Amygdala (tissue), 56 donors: ENCODE measurements around the gene PLRG1.
A peak's percentile ranks its signal among the peaks of the same experiment; 100 is the strongest.
"Not testable (repeated sequence)": the region's sequence is repeated elsewhere in the genome, so short reads cannot be mapped to it uniquely, and the experiment has no call there.

Experiments
- DNase-seq, 56 donors: peaks; one replicate each; lab custom pipeline; 2025; lab: John Stamatoyannopoulos, UW

PLRG1 gene

DNA sequence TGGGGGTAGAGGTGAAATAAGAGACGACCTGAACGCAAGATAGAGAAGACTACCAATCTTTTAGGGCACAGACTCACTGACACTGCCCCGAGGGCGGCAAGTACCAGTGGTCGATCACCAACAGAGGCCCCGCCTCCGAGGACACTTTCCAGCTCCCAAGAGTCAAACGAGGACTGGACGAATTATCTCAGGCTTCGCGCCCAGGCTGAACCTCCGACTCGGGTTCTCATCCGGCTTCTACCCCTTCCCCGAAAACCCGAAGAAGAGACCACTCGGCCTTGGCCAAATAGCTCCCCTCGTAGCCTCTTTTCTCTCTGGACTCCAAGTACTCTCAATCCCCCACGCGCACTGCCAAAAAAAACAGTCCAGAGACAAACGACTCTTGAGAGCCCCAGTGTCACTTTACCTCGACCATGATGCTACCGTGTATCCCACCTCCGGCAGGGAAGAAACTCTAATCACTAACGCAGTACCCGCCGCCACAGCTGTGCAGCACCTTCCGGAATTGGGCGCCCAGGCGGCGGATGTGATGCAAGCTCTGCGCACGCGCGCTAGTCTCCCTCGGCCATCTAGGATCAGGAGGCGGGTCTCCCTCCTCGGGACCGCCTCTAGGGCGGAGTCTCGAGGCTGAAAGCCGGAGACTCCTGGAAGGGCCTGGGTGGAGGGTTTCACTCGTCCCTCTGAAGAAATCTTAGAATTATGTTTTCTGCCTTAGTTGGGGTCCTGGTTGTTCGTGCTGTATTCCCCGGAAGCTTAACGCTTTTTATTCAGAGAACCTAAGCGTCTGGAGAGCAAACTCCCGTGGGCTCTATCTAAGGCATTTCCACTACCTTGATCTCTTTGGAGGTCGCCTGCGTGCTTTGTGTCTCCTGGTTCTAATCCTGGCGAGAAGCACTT lies at the start of gene PLRG1:
Gene PLRG1 (minus strand): TSS at position 507 of the 897 bp plus-strand sequence. CDS start 92 bp downstream, at position 415.
- DNase-seq, result peak; percentile 65 to 97 (median 91)

DNA sequence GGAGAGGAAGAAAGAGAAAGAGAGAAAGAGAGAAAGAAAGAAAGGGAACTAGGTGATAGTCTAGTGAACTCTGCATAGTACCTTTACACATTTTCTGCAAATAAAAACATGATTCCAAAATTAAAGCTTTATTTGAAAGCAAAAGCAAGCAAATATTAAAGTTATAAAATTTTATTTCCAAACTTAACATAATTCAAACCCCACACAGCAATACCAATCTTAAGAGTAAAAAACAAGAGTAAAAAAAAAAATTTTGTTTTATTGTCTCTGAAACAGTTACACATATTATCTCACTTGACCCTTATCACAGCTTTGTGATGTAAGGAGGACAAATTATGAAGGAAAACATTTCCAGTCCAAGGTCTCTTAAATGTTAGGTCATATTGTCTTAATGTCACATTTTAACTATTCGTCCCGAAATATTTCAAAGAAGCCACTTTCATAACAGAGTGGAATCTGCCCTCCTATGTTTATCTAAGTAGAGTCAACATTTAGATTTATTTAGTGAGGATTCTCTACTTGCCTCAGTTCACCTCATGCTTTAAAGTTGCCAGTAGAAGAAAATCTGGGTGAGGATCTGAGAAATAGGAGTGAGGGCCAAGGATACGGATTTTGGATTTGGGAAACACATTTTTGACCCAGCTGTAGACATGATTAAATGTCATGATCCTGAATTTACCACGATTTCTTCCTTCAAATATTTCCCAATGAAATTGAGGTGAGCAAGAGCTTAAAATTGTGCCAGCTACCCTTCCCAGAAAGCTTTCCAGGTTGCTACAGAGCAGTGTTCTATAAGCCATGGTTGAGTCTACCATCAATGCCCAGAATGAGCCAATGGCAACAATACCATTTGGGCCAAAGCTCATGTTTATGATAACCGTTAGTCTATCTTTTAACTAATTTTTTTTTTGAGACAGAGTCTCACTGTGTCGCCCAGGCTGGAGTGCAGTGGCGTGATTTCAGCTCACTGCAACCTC lies 47.9 kb upstream of the PLRG1 start:
- DNase-seq, result no peak

GRCh38 chr4:154597281-154597680 lies 47.1 kb upstream of the PLRG1 start:
- DNase-seq, result not testable (repeated sequence)

DNA sequence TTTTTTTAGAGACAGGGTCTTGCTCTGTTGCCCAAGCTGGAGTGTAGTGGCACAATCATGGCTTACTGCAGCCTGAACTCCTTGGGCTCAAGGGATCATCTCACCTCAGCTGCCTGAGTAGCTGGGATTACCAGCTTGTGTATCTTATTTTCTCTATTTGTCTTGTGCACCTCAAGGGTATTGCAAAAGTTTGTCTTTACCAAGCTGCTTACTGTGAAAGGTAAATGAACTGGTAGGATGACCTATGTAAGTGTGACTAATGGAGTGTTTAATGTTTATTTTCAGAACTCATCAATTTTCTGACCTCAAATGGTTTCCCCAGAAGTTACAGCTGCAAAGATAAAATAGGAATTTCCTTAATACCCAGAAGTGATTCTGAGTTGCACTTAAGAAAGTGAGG lies 45.6 kb upstream of the PLRG1 start:
- DNase-seq, result no peak

DNA sequence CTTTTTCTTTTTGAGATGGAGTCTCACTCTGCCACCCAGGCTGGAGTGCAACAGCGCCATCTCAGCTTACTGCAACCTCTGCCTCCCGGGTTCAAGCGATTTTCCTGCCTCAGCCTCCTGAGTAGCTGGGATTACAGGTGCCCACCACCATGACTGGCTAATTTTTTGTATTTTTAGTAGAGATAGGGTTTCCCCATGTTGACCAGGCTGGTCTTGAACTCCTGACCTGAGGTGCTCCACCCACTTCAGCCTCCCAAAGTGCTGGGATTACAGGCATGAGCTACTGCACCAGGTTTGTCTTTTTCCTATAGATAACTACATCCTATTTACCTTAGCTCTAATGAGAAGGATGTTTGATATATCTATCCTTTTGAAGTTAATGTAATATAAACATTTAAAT lies 44.1 kb upstream of the PLRG1 start:
- DNase-seq, result not testable (repeated sequence)

- DNase-seq, result peak in 37 of 56 donors; percentile 1 to 75 (median 18)
Observed at GRCh38 chr4:154593868-154594267, 43.7 kb upstream of the PLRG1 start.

- no peak for DNase-seq
Observed at GRCh38 chr4:154591890-154592289, 41.7 kb upstream of the PLRG1 start.

- no peak for DNase-seq
Observed at GRCh38 chr4:154590329-154591006, 40.3 kb upstream of the PLRG1 start, which contains the start of gene FGA. Gene FGA, minus strand, starts transcription at chr4:154590742. Its CDS starts 55 bp downstream, at chr4:154590687.

DNA sequence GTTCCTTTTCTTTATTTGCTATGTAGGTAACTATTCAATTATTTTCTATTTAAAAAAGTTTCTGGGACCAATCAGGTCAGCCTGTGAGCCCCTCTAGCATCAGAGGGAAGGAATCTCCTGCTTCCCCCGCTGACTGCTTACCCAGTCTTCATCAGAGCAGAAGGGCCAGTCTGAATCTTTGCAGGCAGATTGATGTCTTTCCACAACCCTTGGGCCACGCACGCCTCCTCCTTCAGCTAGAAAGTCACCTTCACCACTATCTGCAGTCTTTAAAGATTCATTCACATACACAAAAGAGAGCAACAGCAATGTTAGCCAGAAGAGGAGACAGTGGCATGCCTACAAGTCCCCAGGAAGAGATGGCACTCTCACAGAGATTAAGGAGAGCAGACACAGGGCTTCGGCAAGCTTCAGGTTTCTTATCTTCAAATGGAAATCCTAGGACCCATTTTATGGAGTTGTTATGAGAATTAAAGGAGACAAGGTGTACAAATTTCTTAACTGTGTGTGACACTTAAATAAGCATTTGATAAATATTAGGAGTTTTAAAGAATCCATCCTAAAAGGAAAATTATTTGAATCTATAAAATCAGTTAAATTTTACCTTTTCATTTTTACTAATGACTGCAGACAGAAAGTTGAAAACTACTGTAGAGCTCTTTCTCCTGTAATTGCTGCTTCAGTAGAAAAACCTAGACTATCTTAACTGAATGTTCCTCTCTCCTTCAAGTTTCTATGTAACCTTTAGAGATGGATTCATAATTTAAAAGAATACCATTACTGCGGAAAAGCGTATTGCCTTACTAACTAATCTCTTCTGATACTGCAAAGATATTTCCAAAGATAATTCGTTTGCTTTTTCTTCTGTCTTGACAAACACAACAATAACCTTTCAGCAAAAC lies 39.3 kb upstream of the PLRG1 start:
- no peak for DNase-seq

DNA sequence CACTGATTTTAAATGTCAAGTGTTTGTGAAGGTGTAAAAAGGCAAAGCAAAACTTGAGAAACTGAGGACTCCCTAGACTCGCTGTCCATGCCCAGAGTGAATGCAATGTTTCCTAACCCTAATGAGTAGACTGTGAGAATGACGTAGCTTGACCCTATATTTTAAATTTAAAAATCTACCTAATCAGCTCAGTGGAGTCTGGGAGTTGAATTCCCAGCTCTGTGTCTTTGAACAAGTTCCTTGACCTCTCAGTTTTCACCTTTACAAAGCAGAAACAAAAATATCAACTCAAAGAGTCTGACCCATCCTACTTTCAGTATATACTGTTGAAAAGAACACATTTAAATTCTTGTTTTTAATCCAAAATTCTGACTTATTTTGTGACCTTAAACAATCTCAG lies 38.0 kb upstream of the PLRG1 start:
- DNase-seq, result no peak

DNA sequence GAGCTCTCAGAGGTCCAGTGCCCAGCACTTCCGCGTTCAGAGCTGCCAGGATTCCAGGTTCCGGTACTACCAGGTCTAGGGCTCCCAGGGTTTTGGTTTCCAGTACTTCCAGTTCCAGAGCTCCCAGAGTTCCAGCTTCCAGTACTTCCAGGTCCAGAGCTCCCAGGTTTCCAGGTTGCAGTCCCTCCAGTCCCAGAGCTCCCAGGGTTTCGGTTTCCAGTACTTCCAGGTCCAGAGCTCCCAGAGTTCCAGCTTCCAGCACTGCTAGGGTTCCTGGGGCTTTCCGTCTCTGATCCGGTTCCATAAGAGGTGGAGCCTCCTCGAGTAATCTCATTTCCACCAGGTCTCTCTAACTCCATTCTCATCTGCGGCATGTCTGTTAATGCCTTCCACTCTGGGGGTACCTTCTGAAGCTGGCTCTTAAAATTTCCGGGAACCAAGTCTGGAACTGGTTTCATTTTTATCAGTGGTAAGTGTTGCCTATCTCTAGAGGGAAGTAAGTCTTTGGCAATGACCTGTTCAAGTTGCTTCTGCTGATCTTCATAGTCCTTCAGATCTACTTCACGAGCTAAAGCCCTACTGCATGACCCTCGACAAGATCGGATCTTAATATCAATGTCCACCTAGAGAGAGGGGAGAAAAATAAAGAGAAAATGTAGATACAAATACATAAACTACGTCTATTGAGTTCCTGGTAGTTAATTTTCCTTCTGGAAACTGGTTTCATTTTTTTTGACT lies 36.3 kb upstream of the PLRG1 start:
- no peak for DNase-seq

- no peak for DNase-seq
Observed at GRCh38 chr4:154585369-154586018, 35.3 kb upstream of the PLRG1 start.

GRCh38 chr4:154584259-154584658 lies 34.1 kb upstream of the PLRG1 start:
- DNase-seq, result peak in 1 of 56 donors; percentile 0

GRCh38 chr4:154583677-154584076 lies 33.5 kb upstream of the PLRG1 start:
- no peak for DNase-seq

DNA sequence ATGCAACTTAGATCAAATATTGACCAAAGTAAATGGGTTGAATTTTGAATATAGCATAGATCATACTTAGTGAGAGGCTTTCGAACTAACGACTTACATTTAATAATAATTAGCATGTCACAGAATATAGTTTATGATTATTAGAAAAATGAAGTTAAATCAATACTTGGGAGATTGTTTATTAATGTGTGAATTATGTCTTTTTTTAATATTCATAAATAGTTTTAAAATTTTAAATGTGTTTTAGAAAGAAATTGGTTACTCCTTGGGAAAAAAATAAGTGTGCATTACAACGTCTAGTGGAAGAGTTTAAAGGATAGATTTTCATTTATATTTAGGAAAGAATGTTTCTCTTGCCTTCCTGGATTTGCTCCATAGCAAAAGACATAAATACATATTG lies 33.0 kb upstream of the PLRG1 start:
- no peak for DNase-seq

DNA sequence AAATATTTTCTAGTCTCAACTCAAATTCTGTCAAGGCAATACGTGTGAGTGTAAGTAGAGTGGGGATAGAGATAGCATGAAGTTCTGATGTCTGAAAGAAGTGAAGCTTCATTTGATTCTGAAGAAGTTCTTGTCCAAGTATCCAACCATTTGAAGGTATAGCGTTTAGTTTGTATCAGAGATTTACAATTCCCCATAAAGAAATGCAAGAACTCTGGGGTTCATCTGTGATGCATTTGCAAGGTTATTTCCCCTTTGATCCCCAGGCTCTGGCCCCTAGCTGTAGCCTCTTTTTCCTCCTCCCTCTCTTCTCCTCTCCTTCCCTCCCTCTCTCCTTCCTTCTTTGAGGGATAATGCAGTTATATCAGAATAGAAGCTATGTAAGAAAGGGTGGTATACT lies 32.5 kb upstream of the PLRG1 start:
- DNase-seq, result no peak

DNA sequence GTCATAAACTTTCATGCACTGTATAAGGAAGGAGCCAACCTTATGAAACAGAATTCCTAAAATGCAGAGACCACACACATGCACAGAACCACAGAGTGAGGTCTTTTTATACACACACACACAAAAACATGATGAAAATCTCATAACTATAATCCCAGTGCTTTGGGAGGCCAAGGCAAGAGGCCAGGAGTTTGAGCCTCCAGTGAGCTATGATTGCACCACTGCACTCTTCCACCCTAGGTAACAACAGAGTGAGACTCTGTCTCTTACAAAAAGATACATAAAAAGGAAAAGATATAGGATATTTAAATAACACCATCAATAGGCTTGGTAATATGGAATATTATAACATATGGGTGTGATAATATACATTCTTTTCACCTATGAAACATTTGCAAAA lies 29.7 kb upstream of the PLRG1 start:
- DNase-seq, result no peak

- no peak for DNase-seq
Observed at GRCh38 chr4:154578919-154579318, 28.7 kb upstream of the PLRG1 start.
